Mucosa of rectum (tissue), 2 donors: ENCODE measurements around the gene CALB2.

Experiments used
- H3K27ac ChIP-seq, 2 donors: one replicate each; pipeline ENCODE4 v1.7.0; 2013; ENCODE audit warnings: inconsistent platforms in 2 of 2, low read depth in 2 of 2, low read length in 2 of 2
- H3K27me3 ChIP-seq, 2 donors: one replicate each; pipeline ENCODE4 v1.7.0; 2013; ENCODE audit warnings: low read length in 2 of 2; ENCODE audit not compliant: control insufficient read depth in 2 of 2, insufficient read depth in 2 of 2
- H3K36me3 ChIP-seq, 2 donors: one replicate each; pipeline ENCODE4 v1.7.0; 2013; ENCODE audit warnings: low read length in 2 of 2; ENCODE audit not compliant: control insufficient read depth in 2 of 2, insufficient read depth in 2 of 2
- H3K4me1 ChIP-seq, 2 donors: one replicate each; pipeline ENCODE4 v1.7.0; 2013; ENCODE audit warnings: low read length in 2 of 2, mild to moderate bottlenecking in 1 of 2; ENCODE audit not compliant: control insufficient read depth in 2 of 2, insufficient read depth in 2 of 2
- H3K4me3 ChIP-seq, 2 donors: one replicate each; pipeline ENCODE4 v1.7.0; 2013; ENCODE audit warnings: low read length in 2 of 2
- H3K9ac ChIP-seq, 2 donors: one replicate each; pipeline ENCODE4 v1.7.0; 2013; ENCODE audit warnings: low read length in 2 of 2, low read depth in 1 of 2, mild to moderate bottlenecking in 1 of 2
- H3K9me3 ChIP-seq, 2 donors: one replicate each; pipeline ENCODE4 v1.7.0; 2013; ENCODE audit warnings: low read length in 2 of 2; ENCODE audit not compliant: control insufficient read depth in 2 of 2
- donor health status: healthy.
- donor health status: Normal muscosa, but diverticular disease.

Gene CALB2

DNA sequence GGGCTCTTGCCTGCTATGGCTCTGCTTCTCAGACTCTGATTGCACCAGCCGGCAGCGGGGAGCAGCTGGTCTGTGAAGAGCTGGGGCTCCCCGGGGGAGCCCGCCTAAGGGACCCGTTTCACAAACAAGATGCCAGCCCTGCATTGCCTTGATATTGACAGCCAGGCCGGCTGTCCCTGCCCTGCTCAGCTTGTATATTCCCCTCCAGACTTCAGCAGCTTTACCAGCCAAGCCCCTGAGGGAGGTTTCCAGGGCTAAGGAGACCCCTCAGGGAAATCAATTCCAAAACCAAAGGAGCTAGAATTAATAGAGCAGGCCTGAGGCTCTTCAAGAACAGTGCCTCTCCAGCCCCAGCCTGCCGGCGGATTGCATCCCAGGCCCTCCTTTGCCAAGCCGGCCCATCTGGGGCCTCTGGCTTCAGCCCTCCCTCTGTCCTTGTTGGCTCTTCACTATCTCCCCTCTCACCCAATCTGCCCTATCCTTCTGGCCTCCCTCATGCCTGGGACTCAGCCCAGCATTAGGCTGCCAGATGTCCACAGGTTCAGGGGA lies 5.7 kb downstream of the CALB2 start:
- H3K4me1 ChIP-seq, result no peaks in the 10 kb centered on the region
- H3K9ac ChIP-seq, result no peak overlapping the region
- no peak overlapping the region for H3K4me3 ChIP-seq
- peaks cover 0 to 9% of the 10 kb centered on the region in 2 donors for H3K27me3 ChIP-seq
- H3K9me3 ChIP-seq, result no peaks in the 10 kb centered on the region
- H3K36me3 ChIP-seq, result no peaks in the 10 kb centered on the region
- no peak overlapping the region for H3K27ac ChIP-seq

- no peaks in the 10 kb centered on the region for H3K4me1 ChIP-seq
- peaks cover 0 to 2% of the 10 kb centered on the region in 2 donors for H3K27me3 ChIP-seq
- no peak overlapping the region for H3K4me3 ChIP-seq
- H3K9ac ChIP-seq, result no peak overlapping the region
- no peaks in the 10 kb centered on the region for H3K36me3 ChIP-seq
- no peaks in the 10 kb centered on the region for H3K9me3 ChIP-seq
- no peak overlapping the region for H3K27ac ChIP-seq
Measured at GRCh38 chr16:71365021-71365420, 6.5 kb downstream of the CALB2 start.

- Histone ChIP-seq H3K27ac (no peak overlapping the region), H3K36me3 (no peaks in the 10 kb centered on the region), H3K27me3 (no peaks in the 10 kb centered on the region), H3K4me3 (no peak overlapping the region), H3K4me1 (no peaks in the 10 kb centered on the region), H3K9me3 (no peaks in the 10 kb centered on the region), H3K9ac (no peak overlapping the region)
Measured at GRCh38 chr16:71367241-71367976, 8.9 kb downstream of the CALB2 start.

GRCh38 chr16:71368958-71369357 lies 10.4 kb downstream of the CALB2 start:
- Histone ChIP-seq H3K27me3 (no peaks in the 10 kb centered on the region), H3K9ac (no peak overlapping the region), H3K4me3 (no peak overlapping the region), H3K4me1 (no peaks in the 10 kb centered on the region), H3K27ac (no peak overlapping the region), H3K36me3 (no peaks in the 10 kb centered on the region), H3K9me3 (no peaks in the 10 kb centered on the region)

- Histone ChIP-seq H3K36me3 (no peaks in the 10 kb centered on the region), H3K4me1 (no peaks in the 10 kb centered on the region), H3K4me3 (no peak overlapping the region), H3K27me3 (no peaks in the 10 kb centered on the region), H3K9me3 (no peaks in the 10 kb centered on the region), H3K27ac (no peak overlapping the region), H3K9ac (no peak overlapping the region)
Measured at GRCh38 chr16:71369494-71369893, 11.0 kb downstream of the CALB2 start.

DNA sequence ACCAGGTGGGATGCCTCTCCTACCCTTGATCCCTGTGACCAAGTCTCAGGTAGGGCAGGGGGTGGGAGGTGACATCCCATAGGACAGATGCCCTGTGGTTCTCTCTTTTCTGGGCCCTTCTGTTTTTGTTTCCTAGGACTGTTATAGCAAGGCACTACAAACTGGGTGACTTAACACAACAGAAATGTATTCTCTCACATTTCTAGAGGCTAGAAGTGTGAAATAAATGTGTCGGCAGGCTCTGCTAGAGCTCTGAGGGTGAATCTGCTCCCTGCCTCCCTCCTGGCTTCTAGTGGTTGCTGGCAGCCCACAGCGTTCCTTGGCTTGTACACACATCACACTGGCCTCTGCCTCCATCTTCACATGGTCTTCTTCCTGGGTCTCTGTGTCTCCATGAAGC lies 12.7 kb downstream of the CALB2 start:
- H3K9me3 ChIP-seq, result no peaks in the 10 kb centered on the region
- H3K9ac ChIP-seq, result no peak overlapping the region
- no peaks in the 10 kb centered on the region for H3K27me3 ChIP-seq
- H3K27ac ChIP-seq, result no peak overlapping the region
- H3K4me3 ChIP-seq, result no peak overlapping the region
- H3K4me1 ChIP-seq, result no peaks in the 10 kb centered on the region
- no peaks in the 10 kb centered on the region for H3K36me3 ChIP-seq

- H3K27ac ChIP-seq, result no peak overlapping the region
- no peaks in the 10 kb centered on the region for H3K36me3 ChIP-seq
- no peak overlapping the region for H3K9ac ChIP-seq
- H3K4me1 ChIP-seq, result no peaks in the 10 kb centered on the region
- H3K4me3 ChIP-seq, result no peak overlapping the region
- no peaks in the 10 kb centered on the region for H3K27me3 ChIP-seq
- H3K9me3 ChIP-seq, result no peaks in the 10 kb centered on the region
Measured at GRCh38 chr16:71373073-71373472, 14.6 kb downstream of the CALB2 start.

DNA sequence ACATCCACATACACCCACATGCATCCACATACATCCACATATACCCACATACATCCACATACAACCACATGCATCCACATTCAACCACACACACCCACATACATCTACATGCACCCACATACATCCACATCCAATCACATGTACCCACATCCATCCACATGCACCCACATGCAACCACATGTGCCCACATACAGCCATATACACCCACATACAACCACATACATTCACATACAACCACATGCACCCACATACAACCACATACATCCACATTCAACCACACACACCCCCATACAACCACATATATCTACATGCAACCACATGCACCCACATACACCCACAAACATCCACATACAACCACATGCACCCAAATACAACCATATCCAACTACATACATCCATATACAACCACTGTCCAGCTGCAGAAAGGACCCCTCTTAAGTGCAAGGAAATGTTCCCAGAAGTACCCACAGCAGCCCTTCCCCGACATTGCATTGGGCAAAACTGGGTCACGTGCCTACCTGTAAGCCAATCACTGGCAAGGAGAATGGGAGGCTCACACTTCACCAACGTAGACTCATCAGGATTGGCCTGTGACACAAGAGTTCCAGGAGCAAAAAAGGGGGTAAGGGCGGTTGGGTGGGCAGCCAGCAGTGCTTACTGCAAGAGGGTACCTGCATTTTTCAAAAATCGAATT lies 18.1 kb downstream of the CALB2 start:
- H3K9me3 ChIP-seq, result no peaks in the 10 kb centered on the region
- H3K9ac ChIP-seq, result no peak overlapping the region
- H3K4me3 ChIP-seq, result no peak overlapping the region
- no peaks in the 10 kb centered on the region for H3K27me3 ChIP-seq
- H3K36me3 ChIP-seq, result no peaks in the 10 kb centered on the region
- H3K27ac ChIP-seq, result no peak overlapping the region
- H3K4me1 ChIP-seq, result no peaks in the 10 kb centered on the region

GRCh38 chr16:71379711-71380110 lies 21.2 kb downstream of the CALB2 start:
- no peaks in the 10 kb centered on the region for H3K36me3 ChIP-seq
- H3K27me3 ChIP-seq, result no peaks in the 10 kb centered on the region
- no peak overlapping the region for H3K27ac ChIP-seq
- H3K4me1 ChIP-seq, result no peaks in the 10 kb centered on the region
- H3K9me3 ChIP-seq, result no peaks in the 10 kb centered on the region
- H3K4me3 ChIP-seq, result no peak overlapping the region
- no peak overlapping the region for H3K9ac ChIP-seq

GRCh38 chr16:71380831-71381230 lies 22.3 kb downstream of the CALB2 start:
- Histone ChIP-seq H3K9ac (no peak overlapping the region), H3K4me3 (no peak overlapping the region), H3K27ac (no peak overlapping the region), H3K9me3 (no peaks in the 10 kb centered on the region), H3K27me3 (no peaks in the 10 kb centered on the region), H3K36me3 (no peaks in the 10 kb centered on the region), H3K4me1 (no peaks in the 10 kb centered on the region)
